Astrocyte (in vitro differentiated cells and primary cell): ENCODE data around the gene RAB11FIP4. TPM values are rescaled to one million over a fixed set of nuclear protein-coding genes. Genes with fewer than 3 reads are reported as not detected.
A peak's percentile ranks its signal among the peaks of the same experiment; 100 is the strongest.

ENCODE experiments used
- DNase-seq: peaks from one replicate; pipeline ENCODE4 v3.0.0-alpha.2; 2010; ENCODE audit warnings: low read depth
- FAIRE-seq: peaks from 2 replicates; lab custom pipeline; 2011; peaks lifted over from hg19 to GRCh38; lab: Jason Lieb, UNC
- H2AFZ ChIP-seq: 2 replicates; pipeline ENCODE4 v1.6.0; 2012; ENCODE audit warnings: low read depth, low read length, inconsistent platforms
- H3K27ac ChIP-seq: 2 replicates; pipeline ENCODE4 v1.5.1; 2011; ENCODE audit warnings: low read depth, low read length, inconsistent platforms
- H3K27me3 ChIP-seq: 2 replicates; pipeline ENCODE4 v1.6.0; 2011; ENCODE audit warnings: low read length, inconsistent platforms; ENCODE audit not compliant: insufficient read depth
- H3K36me3 ChIP-seq: 2 replicates; pipeline ENCODE4 v1.5.1; 2011; ENCODE audit warnings: low read length, inconsistent platforms; ENCODE audit not compliant: insufficient read depth
- H3K4me1 ChIP-seq: 2 replicates; pipeline ENCODE4 v1.5.1; 2011; ENCODE audit warnings: low read length, inconsistent platforms; ENCODE audit not compliant: insufficient read depth
- H3K4me2 ChIP-seq: 2 replicates; pipeline ENCODE4 v1.6.0; 2012; ENCODE audit warnings: low read length, inconsistent platforms
- H3K4me3 ChIP-seq: 2 replicates; pipeline ENCODE4 v1.5.1; 2011; ENCODE audit warnings: low read depth, mild to moderate bottlenecking, low read length, inconsistent platforms; ENCODE audit not compliant: insufficient read depth
- H3K79me2 ChIP-seq: 2 replicates; pipeline ENCODE4 v1.6.0; 2012; ENCODE audit warnings: mild to moderate bottlenecking, low read length, inconsistent platforms; ENCODE audit not compliant: insufficient read depth
- H3K9ac ChIP-seq: 2 replicates; pipeline ENCODE4 v1.6.0; 2012; ENCODE audit warnings: mild to moderate bottlenecking, low read length, inconsistent platforms
- H3K9me3 ChIP-seq: 2 replicates; pipeline ENCODE4 v1.5.1; 2012; ENCODE audit warnings: low read depth, mild to moderate bottlenecking, low read length, inconsistent platforms; ENCODE audit not compliant: insufficient read depth
- H4K20me1 ChIP-seq: 2 replicates; pipeline ENCODE4 v1.6.0; 2012; ENCODE audit warnings: low read length, inconsistent platforms; ENCODE audit not compliant: insufficient read depth
- H3K27ac Mint-ChIP-seq: one replicate; pipeline ENCODE4 v1.8.0; 2021; ENCODE audit warnings: mild to moderate bottlenecking, mixed read lengths; ENCODE audit not compliant: unreplicated experiment
- H3K27me3 Mint-ChIP-seq: one replicate; pipeline ENCODE4 v1.8.0; 2021; ENCODE audit warnings: low read depth, mixed read lengths; ENCODE audit not compliant: unreplicated experiment
- H3K36me3 Mint-ChIP-seq: one replicate; pipeline ENCODE4 v1.8.0; 2021; ENCODE audit warnings: low read depth, mixed read lengths; ENCODE audit not compliant: unreplicated experiment
- H3K4me1 Mint-ChIP-seq: one replicate; pipeline ENCODE4 v1.8.0; 2021; ENCODE audit warnings: low read depth, mixed read lengths; ENCODE audit not compliant: unreplicated experiment
- H3K4me3 Mint-ChIP-seq: one replicate; pipeline ENCODE4 v1.8.0; 2021; ENCODE audit warnings: mild to moderate bottlenecking, moderate library complexity, mixed read lengths; ENCODE audit not compliant: unreplicated experiment
- H3K9me3 Mint-ChIP-seq: one replicate; pipeline ENCODE4 v1.8.0; 2021; ENCODE audit warnings: mild to moderate bottlenecking, mixed read lengths; ENCODE audit not compliant: unreplicated experiment
- CTCF ChIP-seq: IDR thresholded peaks from 2 replicates; pipeline ENCODE4 v1.5.1; 2011; ENCODE audit warnings: low read depth, mild to moderate bottlenecking, inconsistent platforms, low read length, moderate library complexity; ENCODE audit not compliant: insufficient read depth
- EZH2 ChIP-seq: IDR thresholded peaks from 2 replicates; pipeline ENCODE4 v1.6.1; 2012; ENCODE audit warnings: mild to moderate bottlenecking, low read length, inconsistent platforms; ENCODE audit not compliant: insufficient read depth
- total RNA-seq: library from RNA; stranded (reverse); gene quantifications from 2 replicates; pipeline ENCODE4 v1.2.1, GENCODE V29; 2021

RAB11FIP4 gene
- total RNA-seq, 1 donor from 2014 or later, result 4.4 TPM

- Mint-ChIP-seq H3K27me3 (peaks cover 28% of the 10 kb centered on the region), H3K27ac (no peak overlapping the region), H3K9me3 (no peaks in the 10 kb centered on the region), H3K4me3 (no peak overlapping the region), H3K36me3 (peaks cover 6% of the 10 kb centered on the region), H3K4me1 (no peaks in the 10 kb centered on the region)
- TF ChIP-seq CTCF (no peak), EZH2 (no peak)
- Histone ChIP-seq H3K4me3 (no peak overlapping the region), H3K79me2 (no peaks in the 10 kb centered on the region), H3K36me3 (no peaks in the 10 kb centered on the region), H3K27me3 (peaks cover 11% of the 10 kb centered on the region), H3K9me3 (no peaks in the 10 kb centered on the region), H4K20me1 (peaks cover 5% of the 10 kb centered on the region), H3K4me2 (no peak overlapping the region), H2AFZ (no peak overlapping the region), H3K9ac (no peak overlapping the region), H3K27ac (no peak overlapping the region), H3K4me1 (no peaks in the 10 kb centered on the region)
- FAIRE-seq (no peak), DNase-seq (no peak)
Measured at GRCh38 chr17:31388351-31388750, 3.1 kb upstream of the RAB11FIP4 start.

- Histone ChIP-seq H3K27ac (no peak overlapping the region), H3K4me1 (no peaks in the 10 kb centered on the region), H3K9ac (no peak overlapping the region), H3K36me3 (no peaks in the 10 kb centered on the region), H2AFZ (no peak overlapping the region), H4K20me1 (peaks cover 5% of the 10 kb centered on the region), H3K9me3 (no peaks in the 10 kb centered on the region), H3K4me3 (no peak overlapping the region), H3K79me2 (no peaks in the 10 kb centered on the region), H3K4me2 (no peak overlapping the region), H3K27me3 (peaks cover 11% of the 10 kb centered on the region)
- no peaks in the 10 kb centered on the region for H3K9me3 Mint-ChIP-seq
- TF ChIP-seq CTCF, result peak; percentile 60
- no peak for TF ChIP-seq EZH2
- H3K4me1 Mint-ChIP-seq, result no peaks in the 10 kb centered on the region
- H3K36me3 Mint-ChIP-seq, result peaks cover 4% of the 10 kb centered on the region
- no peak overlapping the region for H3K27ac Mint-ChIP-seq
- H3K27me3 Mint-ChIP-seq, result peaks cover 33% of the 10 kb centered on the region
- FAIRE-seq (no peak), DNase-seq (no peak)
- H3K4me3 Mint-ChIP-seq, result no peak overlapping the region
Measured at GRCh38 chr17:31388770-31389656, 2.5 kb upstream of the RAB11FIP4 start.
